WERI-Rb-1 (cell line): ENCODE data around the gene SUGP2.
A peak's percentile ranks its signal among the peaks of the same experiment; 100 is the strongest.

ENCODE experiments used
- DNase-seq: peaks from one replicate; pipeline ENCODE4 v3.0.0-alpha.2; 2020
- H3K27ac ChIP-seq: fragments of 250-450 bp; sonication (Bioruptor Pico); 2 replicates; pipeline ENCODE4 v1.5.1; 2020; ENCODE audit warnings: mild to moderate bottlenecking, moderate library complexity
- H3K27me3 ChIP-seq: fragments of 250-450 bp; sonication (Bioruptor Pico); 2 replicates; pipeline ENCODE4 v1.5.1; 2021; ENCODE audit warnings: mild to moderate bottlenecking, low read depth, moderate library complexity; ENCODE audit not compliant: insufficient read depth, severe bottlenecking
- H3K36me3 ChIP-seq: fragments of 250-450 bp; sonication (Bioruptor Pico); 2 replicates; pipeline ENCODE4 v1.5.1; 2020; ENCODE audit warnings: mild to moderate bottlenecking, moderate library complexity
- H3K4me3 ChIP-seq: 2 replicates; pipeline ENCODE4 v1.5.1; 2011; ENCODE audit warnings: low read depth, mild to moderate bottlenecking, control low read depth, low read length
- H3K9me3 ChIP-seq: fragments of 250-450 bp; sonication (Bioruptor Pico); 2 replicates; pipeline ENCODE4 v1.5.1; 2021; ENCODE audit warnings: mild to moderate bottlenecking, moderate library complexity; ENCODE audit not compliant: severe bottlenecking
- TF ChIP-seq, protein P1 (sequence below): IDR thresholded peaks from 2 replicates; pipeline ENCODE4 v1.5.1; 2011; ENCODE audit warnings: low read depth, mild to moderate bottlenecking, control low read depth, inconsistent platforms, low read length

The SUGP2 gene

DNA sequence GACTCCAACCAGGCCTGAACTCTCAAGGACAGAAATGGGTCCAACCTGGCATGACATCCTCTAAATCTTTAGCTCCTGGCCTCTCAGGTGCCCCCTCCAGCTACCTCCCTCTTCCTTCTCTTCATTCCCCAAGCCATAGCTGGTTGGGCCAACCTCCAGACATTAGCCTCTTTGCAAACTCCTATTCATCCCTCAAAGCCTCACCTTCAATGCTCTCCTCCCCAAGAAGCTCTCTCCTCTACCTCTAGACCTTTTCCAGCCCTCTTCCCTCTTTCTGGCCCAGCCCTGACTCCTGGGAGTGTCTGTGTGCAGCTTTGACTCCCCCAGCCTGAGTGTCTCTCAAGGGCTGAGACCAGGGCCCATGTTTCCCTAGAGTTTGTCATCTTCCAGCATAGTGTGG is 87.0 kb downstream of the SUGP2 start:
- no peak for DNase-seq
- no peak overlapping the region for H3K4me3 ChIP-seq
- H3K9me3 ChIP-seq = peaks cover 2% of the 10 kb centered on the region
- H3K27me3 ChIP-seq = no peaks in the 10 kb centered on the region
- H3K36me3 ChIP-seq = no peaks in the 10 kb centered on the region
- TF ChIP-seq, protein P1, sequence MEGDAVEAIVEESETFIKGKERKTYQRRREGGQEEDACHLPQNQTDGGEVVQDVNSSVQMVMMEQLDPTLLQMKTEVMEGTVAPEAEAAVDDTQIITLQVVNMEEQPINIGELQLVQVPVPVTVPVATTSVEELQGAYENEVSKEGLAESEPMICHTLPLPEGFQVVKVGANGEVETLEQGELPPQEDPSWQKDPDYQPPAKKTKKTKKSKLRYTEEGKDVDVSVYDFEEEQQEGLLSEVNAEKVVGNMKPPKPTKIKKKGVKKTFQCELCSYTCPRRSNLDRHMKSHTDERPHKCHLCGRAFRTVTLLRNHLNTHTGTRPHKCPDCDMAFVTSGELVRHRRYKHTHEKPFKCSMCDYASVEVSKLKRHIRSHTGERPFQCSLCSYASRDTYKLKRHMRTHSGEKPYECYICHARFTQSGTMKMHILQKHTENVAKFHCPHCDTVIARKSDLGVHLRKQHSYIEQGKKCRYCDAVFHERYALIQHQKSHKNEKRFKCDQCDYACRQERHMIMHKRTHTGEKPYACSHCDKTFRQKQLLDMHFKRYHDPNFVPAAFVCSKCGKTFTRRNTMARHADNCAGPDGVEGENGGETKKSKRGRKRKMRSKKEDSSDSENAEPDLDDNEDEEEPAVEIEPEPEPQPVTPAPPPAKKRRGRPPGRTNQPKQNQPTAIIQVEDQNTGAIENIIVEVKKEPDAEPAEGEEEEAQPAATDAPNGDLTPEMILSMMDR = no peak
- H3K27ac ChIP-seq = no peak overlapping the region

DNA sequence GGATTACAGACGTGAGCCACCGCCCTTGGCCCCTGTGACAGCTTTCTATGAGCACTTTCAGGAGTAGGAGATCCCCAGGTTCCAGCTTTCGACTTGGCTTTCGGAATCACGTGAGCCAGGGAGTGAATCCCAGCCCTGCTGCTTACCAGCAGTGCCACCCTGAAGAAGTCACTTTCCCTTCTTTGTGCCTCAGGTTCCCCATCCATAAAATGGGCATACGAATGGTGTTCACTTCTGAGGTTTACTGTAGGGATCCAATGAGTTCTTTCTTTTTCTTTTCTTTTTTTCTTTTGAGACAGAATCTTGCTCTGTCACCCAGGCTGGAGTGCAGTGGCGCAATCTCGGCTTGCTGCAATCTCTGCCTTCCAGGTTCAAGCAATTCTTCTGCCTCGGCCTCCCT is 88.0 kb downstream of the SUGP2 start:
- H3K36me3 ChIP-seq = no peaks in the 10 kb centered on the region
- DNase-seq = no peak
- TF ChIP-seq, protein P1 = no peak
- peaks cover 2% of the 10 kb centered on the region for H3K9me3 ChIP-seq
- no peak overlapping the region for H3K27ac ChIP-seq
- H3K4me3 ChIP-seq = no peak overlapping the region
- H3K27me3 ChIP-seq = no peaks in the 10 kb centered on the region

DNA sequence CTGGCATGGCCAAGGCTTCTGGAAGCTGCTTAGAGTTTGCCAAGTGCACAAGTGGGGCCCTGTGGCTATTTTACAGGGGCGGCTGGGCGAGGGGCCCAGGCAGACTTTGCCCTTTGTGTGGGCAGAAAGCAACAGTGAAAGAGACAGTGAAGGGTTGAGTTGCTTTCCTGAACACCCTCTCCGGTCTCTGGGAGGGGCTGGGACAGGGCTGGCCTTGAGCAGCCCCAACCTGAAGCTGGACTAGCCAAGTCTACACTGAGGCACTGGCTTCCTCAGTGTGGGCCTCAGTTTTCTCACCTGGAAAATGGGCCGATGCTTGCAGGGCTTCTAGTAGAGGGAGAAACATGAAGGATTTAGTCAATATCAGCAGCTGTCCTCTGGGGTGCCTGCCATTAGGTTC is 89.9 kb downstream of the SUGP2 start:
- H3K9me3 ChIP-seq = peaks cover 2% of the 10 kb centered on the region
- H3K4me3 ChIP-seq = no peak overlapping the region
- no peak overlapping the region for H3K27ac ChIP-seq
- H3K36me3 ChIP-seq = peaks cover 3% of the 10 kb centered on the region; the same call in 1 of the 2 replicates
- no peak for DNase-seq
- no peaks in the 10 kb centered on the region for H3K27me3 ChIP-seq
- TF ChIP-seq, protein P1 = no peak

DNA sequence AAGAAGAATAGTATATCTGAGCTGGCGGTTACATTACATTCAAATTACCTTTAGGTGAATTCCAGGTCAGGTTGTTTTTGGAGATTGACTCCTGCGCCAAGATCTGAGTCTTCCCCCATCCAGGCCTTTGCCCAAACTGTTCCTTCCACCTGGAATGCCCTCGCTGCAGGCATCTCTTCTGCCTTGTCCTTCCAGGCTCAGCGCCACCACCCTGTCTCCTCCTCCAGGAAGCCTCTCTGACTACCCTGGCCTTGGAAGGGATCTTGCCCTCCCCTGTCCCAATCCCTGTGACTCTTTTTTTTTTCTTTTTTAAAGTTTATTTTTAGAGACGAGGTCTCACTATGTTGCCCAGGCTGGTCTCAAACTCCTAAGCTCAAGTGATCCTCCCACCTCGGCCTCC is 90.6 kb downstream of the SUGP2 start:
- TF ChIP-seq, protein P1 = no peak
- Histone ChIP-seq H3K4me3 (no peak overlapping the region), H3K27ac (peak overlapping the region; percentile 14; the same call in 1 of the 2 replicates), H3K27me3 (no peaks in the 10 kb centered on the region), H3K36me3 (peaks cover 10% of the 10 kb centered on the region), H3K9me3 (peaks cover 2% of the 10 kb centered on the region)
- DNase-seq = no peak

DNA sequence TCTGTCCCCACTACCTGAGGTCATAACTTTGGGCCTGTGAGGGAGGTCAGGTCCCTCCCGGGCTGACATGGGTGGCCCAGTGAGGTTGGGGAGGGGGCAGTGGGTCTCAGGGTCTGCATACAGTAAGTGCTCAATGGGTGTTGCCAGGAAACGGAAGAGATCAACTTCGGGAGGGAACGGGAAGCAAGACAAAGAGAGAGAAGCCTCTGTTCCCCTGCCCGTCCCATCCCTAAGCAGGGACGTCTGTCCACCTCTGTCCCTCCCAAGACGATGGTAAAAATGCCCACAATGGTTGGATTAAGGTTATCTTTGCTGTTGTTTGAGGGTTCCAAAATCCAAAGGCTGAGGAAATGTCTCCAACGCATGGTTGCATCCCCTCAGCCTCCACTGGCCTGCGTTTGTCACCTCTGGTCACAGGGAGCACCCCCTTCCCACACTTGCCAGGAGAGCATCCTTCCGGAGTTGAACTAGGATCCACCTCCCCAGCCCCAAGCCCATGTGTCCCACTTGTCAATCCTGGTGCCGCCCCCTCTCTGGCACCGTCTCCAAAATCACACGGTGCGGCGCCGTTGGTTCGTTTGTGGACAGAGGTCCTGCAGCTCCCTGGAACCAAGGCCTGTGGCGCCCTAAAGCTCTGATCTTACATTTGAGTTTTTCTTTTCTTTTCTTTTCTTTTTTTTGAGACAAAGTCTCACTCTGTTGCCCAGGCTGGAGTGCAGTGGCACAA is 91.5 kb downstream of the SUGP2 start:
- TF ChIP-seq, protein P1 = no peak
- H3K9me3 ChIP-seq = no peaks in the 10 kb centered on the region
- H3K36me3 ChIP-seq = peaks cover 12% of the 10 kb centered on the region
- peak overlapping the region; percentile 32 for H3K4me3 ChIP-seq
- no peak for DNase-seq
- peak overlapping the region; percentile 77 for H3K27ac ChIP-seq
- no peaks in the 10 kb centered on the region for H3K27me3 ChIP-seq
